ENCODE measurements around the gene UBASH3A.

GRCh38 chr21:42424914-42425541, 21.3 kb downstream of the UBASH3A start:
- TF ChIP-seq CTCF (IDR thresholded peaks at IDR 0.05), result no peak
- no peak for TF ChIP-seq POLR2A (IDR thresholded peaks at IDR 0.05)

Data from Peyer's patch (tissue), 4 donors.